Tibial nerve (tissue), 4 donors: ENCODE results near the gene DDX46. TPM values are rescaled to one million over a fixed set of nuclear protein-coding genes. Genes with fewer than 3 reads are reported as not detected.

Experiments used
- DNase-seq, 2 donors: peaks; one replicate each; pipeline ENCODE4 v3.0.0-alpha.2; 2019; ENCODE audit warnings: low spot score in 2 of 2
- H3K27ac ChIP-seq, 4 donors: fragments of 200-600 bp; sonication (generic) in 3 of 4; one replicate each; pipeline ENCODE4 v1.5.1; 2017 to 2019; ENCODE audit warnings: mild to moderate bottlenecking in 1 of 4
- H3K27me3 ChIP-seq, 2 donors: fragments of 200-600 bp; sonication (generic) in 1 of 2; one replicate each; pipeline versions ENCODE4 v1.5.1 to v1.6.0; 2017 to 2019
- H3K36me3 ChIP-seq, 3 donors: fragments of 200-600 bp; sonication (generic); one replicate each; pipeline ENCODE4 v1.5.1; 2018 to 2019
- H3K4me1 ChIP-seq, 4 donors: fragments of 200-600 bp; sonication (generic) in 3 of 4; one replicate each; pipeline ENCODE4 v1.5.1; 2017 to 2019
- H3K4me3 ChIP-seq, 4 donors: fragments of 200-600 bp; sonication (generic) in 3 of 4; one replicate each; pipeline ENCODE4 v1.5.1; 2017 to 2019; ENCODE audit warnings: mild to moderate bottlenecking in 1 of 4, moderate library complexity in 1 of 4
- H3K9me3 ChIP-seq, 4 donors: fragments of 200-600 bp; sonication (generic) in 3 of 4; one replicate each; pipeline ENCODE4 v1.5.1; 2017 to 2019
- EP300 ChIP-seq, 2 donors: sonication (generic); formaldehyde crosslinking; IDR thresholded peaks; one replicate each; pipeline ENCODE4 v1.6.1; 2017; ENCODE audit warnings: antibody characterized with exemption in 2 of 2, mild to moderate bottlenecking in 1 of 2
- POLR2A ChIP-seq, 2 donors: fragments of 450-650 bp; IDR thresholded peaks; one replicate each; pipeline ENCODE4 v1.6.1; 2017; ENCODE audit warnings: antibody characterized with exemption in 2 of 2, mild to moderate bottlenecking in 2 of 2, moderate library complexity in 2 of 2
- WGBS, 2 donors: methylation state at CpG; one replicate each; pipeline ENCODE4 v1.1.5; 2018; 5-methylcytosine and 5-hydroxymethylcytosine counted together
- total RNA-seq, 4 donors: library from RNA; depleted of rRNA; stranded (reverse); fragments of >200 nt; gene quantifications; one replicate each; pipeline ENCODE4 v1.1.0, GENCODE V29; 2016
- TF ChIP-seq, protein P1 (sequence below), 5 experiments: fragments of 200-600 bp in 3 of 5; fragments of 450-650 bp in 2 of 5; sonication (generic) in 3 of 5; IDR thresholded peaks; one replicate each; pipeline ENCODE4 v1.5.1; 2016 to 2019; ENCODE audit warnings: antibody characterized with exemption in 5 of 5, mild to moderate bottlenecking in 3 of 5, moderate library complexity in 2 of 5

The DDX46 gene
- total RNA-seq, 4 donors from 2014 or later: 27.7 to 53.1 (median 39.9) TPM

GRCh38 chr5:134787692-134788091 lies 29.1 kb downstream of the DDX46 start:
- DNase-seq: no peak

DNA sequence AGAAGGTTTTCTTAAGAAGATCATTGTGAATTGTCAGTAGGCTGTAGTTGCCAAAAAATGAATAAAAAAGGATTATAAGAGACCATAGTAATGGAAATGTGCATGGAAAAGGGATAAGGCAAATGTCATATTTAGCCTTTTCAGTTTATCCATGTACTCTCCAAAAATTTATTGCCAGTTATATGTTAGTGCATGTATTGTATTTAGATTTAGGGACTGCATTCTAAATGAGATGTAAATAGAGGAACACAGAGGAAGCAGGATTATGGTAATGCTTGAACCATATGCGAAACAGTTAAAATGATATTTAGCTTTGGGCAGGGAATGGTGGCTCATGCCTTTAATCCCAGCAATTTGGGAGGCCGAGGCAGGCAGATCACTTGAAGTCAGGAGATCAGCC lies 33.0 kb downstream of the DDX46 start:
- H3K27ac ChIP-seq: no peak overlapping the region
- no peak for DNase-seq
- no peaks in the 10 kb centered on the region for H3K4me1 ChIP-seq
- 90 to 93% methylated on average over 2 of the region's 2 CpGs for WGBS, 2 donors
- H3K27me3 ChIP-seq: no peaks in the 10 kb centered on the region
- H3K36me3 ChIP-seq: peaks cover 2 to 95% (median 18%) of the 10 kb centered on the region in 3 donors
- TF ChIP-seq, protein P1, sequence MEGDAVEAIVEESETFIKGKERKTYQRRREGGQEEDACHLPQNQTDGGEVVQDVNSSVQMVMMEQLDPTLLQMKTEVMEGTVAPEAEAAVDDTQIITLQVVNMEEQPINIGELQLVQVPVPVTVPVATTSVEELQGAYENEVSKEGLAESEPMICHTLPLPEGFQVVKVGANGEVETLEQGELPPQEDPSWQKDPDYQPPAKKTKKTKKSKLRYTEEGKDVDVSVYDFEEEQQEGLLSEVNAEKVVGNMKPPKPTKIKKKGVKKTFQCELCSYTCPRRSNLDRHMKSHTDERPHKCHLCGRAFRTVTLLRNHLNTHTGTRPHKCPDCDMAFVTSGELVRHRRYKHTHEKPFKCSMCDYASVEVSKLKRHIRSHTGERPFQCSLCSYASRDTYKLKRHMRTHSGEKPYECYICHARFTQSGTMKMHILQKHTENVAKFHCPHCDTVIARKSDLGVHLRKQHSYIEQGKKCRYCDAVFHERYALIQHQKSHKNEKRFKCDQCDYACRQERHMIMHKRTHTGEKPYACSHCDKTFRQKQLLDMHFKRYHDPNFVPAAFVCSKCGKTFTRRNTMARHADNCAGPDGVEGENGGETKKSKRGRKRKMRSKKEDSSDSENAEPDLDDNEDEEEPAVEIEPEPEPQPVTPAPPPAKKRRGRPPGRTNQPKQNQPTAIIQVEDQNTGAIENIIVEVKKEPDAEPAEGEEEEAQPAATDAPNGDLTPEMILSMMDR (IDR thresholded peaks at IDR 0.05): no peak
- TF ChIP-seq EP300 (IDR thresholded peaks at IDR 0.05) (no peak), POLR2A (IDR thresholded peaks at IDR 0.05) (no peak)
- no peak overlapping the region for H3K4me3 ChIP-seq
- H3K9me3 ChIP-seq: no peaks in the 10 kb centered on the region

More at GRCh38 chr5:134787692-134788091, 29.1 kb downstream of the DDX46 start:
- 92 to 94% methylated on average over 1 of the region's 1 CpG for WGBS, 2 donors
- TF ChIP-seq POLR2A (IDR thresholded peaks at IDR 0.05) (no peak), EP300 (IDR thresholded peaks at IDR 0.05) (no peak)
- TF ChIP-seq, protein P1 (IDR thresholded peaks at IDR 0.05): no peak
- Histone ChIP-seq H3K36me3 (peaks cover 0 to 97% (median 27%) of the 10 kb centered on the region in 3 donors), H3K27ac (no peak overlapping the region), H3K4me3 (no peak overlapping the region), H3K27me3 (no peaks in the 10 kb centered on the region), H3K4me1 (no peaks in the 10 kb centered on the region), H3K9me3 (no peaks in the 10 kb centered on the region)

- 86 to 91% methylated on average over 3 of the region's 3 CpGs for WGBS, 2 donors
- no peak for DNase-seq
- no peaks in the 10 kb centered on the region for H3K4me1 ChIP-seq
- TF ChIP-seq EP300 (IDR thresholded peaks at IDR 0.05): no peak
- TF ChIP-seq, protein P1 (IDR thresholded peaks at IDR 0.05): no peak
- H3K27me3 ChIP-seq: no peaks in the 10 kb centered on the region
- no peak overlapping the region for H3K4me3 ChIP-seq
- no peaks in the 10 kb centered on the region for H3K9me3 ChIP-seq
- no peak overlapping the region for H3K27ac ChIP-seq
- peaks cover 2 to 96% (median 11%) of the 10 kb centered on the region in 3 donors for H3K36me3 ChIP-seq
Measured at GRCh38 chr5:134792286-134792685, 33.7 kb downstream of the DDX46 start.

DNA sequence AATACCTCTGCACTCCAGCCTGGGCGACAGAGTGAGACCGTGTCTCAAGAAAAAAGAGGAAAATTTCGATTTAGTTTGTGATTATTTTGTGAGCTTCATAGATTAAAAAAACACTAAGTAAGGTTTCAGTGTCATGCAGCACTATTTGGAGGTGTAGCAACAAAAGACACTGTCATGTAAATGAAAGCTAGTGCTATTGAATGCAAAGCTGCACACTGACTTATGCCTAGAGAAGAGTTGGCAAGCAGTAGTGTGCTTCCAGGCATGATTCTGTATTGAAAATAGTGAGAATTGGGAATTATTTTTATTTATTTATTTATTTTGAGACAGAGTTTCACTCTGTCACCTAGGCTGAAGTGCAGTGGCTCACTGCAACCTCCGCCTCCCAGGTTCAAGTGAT lies 34.5 kb downstream of the DDX46 start:
- Histone ChIP-seq H3K9me3 (no peaks in the 10 kb centered on the region), H3K4me3 (no peak overlapping the region), H3K4me1 (no peaks in the 10 kb centered on the region), H3K36me3 (peaks cover 2 to 98% (median 10%) of the 10 kb centered on the region in 3 donors), H3K27me3 (no peaks in the 10 kb centered on the region), H3K27ac (no peak overlapping the region)
- no peak for TF ChIP-seq EP300 (IDR thresholded peaks at IDR 0.05)
- TF ChIP-seq, protein P1 (IDR thresholded peaks at IDR 0.05): no peak
- TF ChIP-seq POLR2A (IDR thresholded peaks at IDR 0.05): no peak
- DNase-seq: no peak
- WGBS, 2 donors: 95% methylated on average over 4 of the region's 4 CpGs

- Histone ChIP-seq H3K36me3 (peaks cover 2 to 98% (median 15%) of the 10 kb centered on the region in 3 donors), H3K4me3 (no peak overlapping the region), H3K9me3 (no peaks in the 10 kb centered on the region), H3K4me1 (no peaks in the 10 kb centered on the region), H3K27ac (no peak overlapping the region), H3K27me3 (no peaks in the 10 kb centered on the region)
- no peak for TF ChIP-seq EP300 (IDR thresholded peaks at IDR 0.05)
- no peak for TF ChIP-seq POLR2A (IDR thresholded peaks at IDR 0.05)
- TF ChIP-seq, protein P1 (IDR thresholded peaks at IDR 0.05): no peak
- DNase-seq: no peak
- WGBS, 2 donors: 88 to 89% methylated on average over 2 of the region's 2 CpGs
Measured at GRCh38 chr5:134794082-134794481, 35.5 kb downstream of the DDX46 start.
